ENCODE results near the gene KIF1B.

Gene KIF1B

DNA sequence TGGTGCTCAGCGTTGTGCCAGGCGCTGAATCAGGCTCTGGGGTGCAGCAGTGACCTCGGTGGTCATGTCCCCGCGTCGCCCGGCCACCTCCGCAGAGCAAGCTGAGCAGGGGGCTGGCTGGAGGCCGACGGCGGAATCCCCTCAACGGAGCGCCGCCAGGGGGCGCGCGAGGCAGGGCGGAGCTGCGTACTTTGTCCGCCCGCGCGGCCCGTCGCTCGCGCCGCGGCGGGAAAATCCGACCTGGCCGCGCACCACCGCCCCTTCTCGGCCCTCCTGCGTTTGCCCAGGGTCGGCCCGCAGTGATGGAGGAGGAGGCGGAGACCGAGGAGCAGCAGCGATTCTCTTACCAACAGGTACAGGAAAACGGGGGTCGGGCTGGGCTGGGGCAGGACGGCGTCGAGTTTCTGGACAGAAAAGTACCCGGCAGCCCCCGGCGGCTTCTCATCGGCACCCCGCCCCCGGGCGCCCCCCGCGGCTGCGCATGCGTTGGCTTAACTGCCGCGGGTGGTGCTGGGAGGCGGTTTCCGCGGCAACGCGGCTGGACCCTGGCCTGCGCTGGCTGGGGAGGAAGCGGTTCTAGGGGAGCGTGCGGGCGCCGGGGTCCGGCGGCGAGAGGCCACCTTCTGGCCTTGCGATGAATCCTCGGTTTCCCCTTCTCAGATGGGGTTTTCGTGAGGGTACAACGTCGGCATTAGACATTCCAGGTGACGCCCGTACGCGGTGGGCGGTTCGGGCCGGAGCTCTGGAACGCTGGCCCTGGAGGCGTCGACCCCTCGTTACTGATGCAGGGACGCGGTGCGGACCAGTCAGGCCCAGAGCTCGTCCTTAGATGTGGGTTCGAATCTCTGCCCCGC, 220.1 kb downstream of the KIF1B start, which contains the start of gene CENPS:
TSS of gene CENPS (plus strand) at position 218 of the 854 bp plus-strand sequence. CDS start at position 303, 85 bp downstream.
- peak; percentile 87 for DNase-seq
